HG03521 (cell line): ENCODE results near the gene LLGL2.
"Not testable (repeated sequence)": the region's sequence is repeated elsewhere in the genome, so short reads cannot be mapped to it uniquely, and the experiment has no call there.

ENCODE experiments used
- ATAC-seq: cut with Tn5 transposase; IDR thresholded peaks from one replicate; pipeline ENCODE4 v1.9.1; 2021; ENCODE audit warnings: mild to moderate bottlenecking, moderate library complexity; ENCODE audit not compliant: unreplicated experiment

LLGL2 gene, protein sequence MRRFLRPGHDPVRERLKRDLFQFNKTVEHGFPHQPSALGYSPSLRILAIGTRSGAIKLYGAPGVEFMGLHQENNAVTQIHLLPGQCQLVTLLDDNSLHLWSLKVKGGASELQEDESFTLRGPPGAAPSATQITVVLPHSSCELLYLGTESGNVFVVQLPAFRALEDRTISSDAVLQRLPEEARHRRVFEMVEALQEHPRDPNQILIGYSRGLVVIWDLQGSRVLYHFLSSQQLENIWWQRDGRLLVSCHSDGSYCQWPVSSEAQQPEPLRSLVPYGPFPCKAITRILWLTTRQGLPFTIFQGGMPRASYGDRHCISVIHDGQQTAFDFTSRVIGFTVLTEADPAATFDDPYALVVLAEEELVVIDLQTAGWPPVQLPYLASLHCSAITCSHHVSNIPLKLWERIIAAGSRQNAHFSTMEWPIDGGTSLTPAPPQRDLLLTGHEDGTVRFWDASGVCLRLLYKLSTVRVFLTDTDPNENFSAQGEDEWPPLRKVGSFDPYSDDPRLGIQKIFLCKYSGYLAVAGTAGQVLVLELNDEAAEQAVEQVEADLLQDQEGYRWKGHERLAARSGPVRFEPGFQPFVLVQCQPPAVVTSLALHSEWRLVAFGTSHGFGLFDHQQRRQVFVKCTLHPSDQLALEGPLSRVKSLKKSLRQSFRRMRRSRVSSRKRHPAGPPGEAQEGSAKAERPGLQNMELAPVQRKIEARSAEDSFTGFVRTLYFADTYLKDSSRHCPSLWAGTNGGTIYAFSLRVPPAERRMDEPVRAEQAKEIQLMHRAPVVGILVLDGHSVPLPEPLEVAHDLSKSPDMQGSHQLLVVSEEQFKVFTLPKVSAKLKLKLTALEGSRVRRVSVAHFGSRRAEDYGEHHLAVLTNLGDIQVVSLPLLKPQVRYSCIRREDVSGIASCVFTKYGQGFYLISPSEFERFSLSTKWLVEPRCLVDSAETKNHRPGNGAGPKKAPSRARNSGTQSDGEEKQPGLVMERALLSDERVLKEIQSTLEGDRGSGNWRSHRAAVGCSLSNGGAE

GRCh38 chr17:75524970-75525805, at the start of gene LLGL2:
TSS of gene LLGL2 (plus strand) at chr17:75525697. CDS start at chr17:75543427, 17,730 bp downstream.
- ATAC-seq: peak; percentile 71

DNA sequence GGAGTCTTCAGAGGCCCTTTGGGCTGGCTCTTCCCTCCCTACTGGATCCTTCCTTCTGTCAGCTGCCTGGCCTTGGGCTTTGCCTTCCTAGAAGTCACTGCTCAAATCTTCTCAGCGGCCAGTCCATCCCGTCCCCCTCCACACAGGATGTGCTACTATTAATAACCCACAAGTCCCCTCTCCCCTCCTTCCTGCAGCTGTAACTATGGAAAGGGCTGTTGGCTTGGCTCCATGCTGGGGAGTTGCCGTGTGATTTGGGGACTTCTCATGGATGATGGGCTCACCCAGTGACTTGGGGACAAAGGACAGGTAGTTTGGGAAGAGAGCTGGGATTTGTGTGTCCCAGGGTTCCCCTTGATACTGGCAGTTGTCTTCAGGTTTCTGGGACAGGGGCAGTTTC, 49.6 kb upstream of the LLGL2 start:
- ATAC-seq: no peak

GRCh38 chr17:75476271-75476671, 49.2 kb upstream of the LLGL2 start:
- ATAC-seq: no peak

DNA sequence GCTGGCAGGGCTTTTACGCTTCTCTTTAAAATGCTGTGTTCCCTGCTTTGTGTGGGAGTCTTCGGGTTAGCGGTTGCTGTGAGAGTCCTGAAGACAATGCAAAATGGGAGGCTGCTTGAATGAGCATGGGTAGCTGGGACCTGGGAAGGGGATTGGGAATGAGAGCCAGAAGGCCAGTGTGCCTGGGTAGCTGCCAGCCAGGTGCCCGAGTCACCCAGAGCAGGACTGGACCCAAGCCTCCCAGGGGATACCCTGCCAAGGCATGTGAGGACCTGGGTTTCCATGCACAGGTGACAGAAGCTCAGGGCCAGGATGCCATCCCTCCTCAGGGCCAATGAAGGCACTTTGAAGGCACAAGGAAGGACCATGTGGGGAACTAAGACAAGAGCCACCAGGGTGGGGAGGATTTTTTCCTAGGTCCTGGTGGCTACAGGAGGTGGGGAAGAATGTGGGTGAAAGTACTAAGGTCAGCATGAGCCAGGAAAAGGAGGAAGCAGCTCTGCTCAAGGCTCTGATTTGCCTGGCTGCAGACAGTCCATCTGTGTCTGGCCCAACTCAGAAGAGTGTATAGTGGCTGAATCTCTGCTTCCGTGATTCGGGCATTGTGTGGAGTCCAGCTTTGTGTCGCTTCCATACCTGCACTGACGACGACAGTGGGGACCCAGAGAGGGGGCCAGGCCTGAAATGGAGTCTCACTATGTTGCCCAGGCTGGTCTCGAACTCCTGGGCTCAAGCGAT, 48.6 kb upstream of the LLGL2 start:
- no peak for ATAC-seq

DNA sequence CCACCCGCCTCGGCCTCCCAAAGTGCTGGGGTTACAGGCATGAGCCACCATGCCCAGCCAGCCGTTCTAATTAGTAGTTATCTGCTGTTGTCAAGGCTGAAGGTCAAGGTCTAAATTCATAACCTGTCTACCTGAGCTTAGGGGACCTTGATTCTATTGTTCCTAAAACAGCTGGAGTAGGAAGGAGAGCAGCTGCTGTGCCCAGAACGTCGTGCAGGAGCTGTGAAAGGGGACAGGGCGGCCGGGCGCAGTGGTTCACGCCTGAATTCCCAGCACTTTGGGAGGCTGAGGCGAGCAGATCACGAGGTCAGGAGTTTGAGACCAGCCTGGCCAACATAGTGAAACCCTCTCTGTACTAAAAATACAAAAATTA, 48.0 kb upstream of the LLGL2 start:
- not testable (repeated sequence) for ATAC-seq

DNA sequence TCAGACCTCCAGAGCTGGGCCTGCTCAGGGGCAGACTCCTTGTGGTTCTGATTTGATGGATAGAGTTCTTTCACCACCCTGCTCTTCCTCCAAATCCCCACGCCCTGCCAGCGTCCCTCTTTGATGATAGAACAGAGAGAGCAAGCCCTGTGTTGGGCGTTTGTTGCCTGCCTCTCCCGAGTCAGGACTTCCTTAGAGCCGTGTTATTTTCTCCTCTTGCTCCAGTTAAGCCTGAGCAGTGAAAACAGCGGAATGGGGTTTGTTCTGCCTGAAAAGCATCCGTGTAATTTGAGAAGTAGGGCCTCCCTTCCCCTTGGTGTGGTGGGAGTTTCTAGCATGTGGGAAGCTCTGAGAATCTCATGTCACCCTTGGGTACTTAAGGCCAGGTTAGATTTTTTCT, 47.0 kb upstream of the LLGL2 start:
- no peak for ATAC-seq

GRCh38 chr17:75480281-75480680, 45.2 kb upstream of the LLGL2 start:
- no peak for ATAC-seq

GRCh38 chr17:75481194-75482068, 44.1 kb upstream of the LLGL2 start:
- no peak for ATAC-seq

GRCh38 chr17:75482098-75482942, 43.2 kb upstream of the LLGL2 start:
- ATAC-seq: no peak

DNA sequence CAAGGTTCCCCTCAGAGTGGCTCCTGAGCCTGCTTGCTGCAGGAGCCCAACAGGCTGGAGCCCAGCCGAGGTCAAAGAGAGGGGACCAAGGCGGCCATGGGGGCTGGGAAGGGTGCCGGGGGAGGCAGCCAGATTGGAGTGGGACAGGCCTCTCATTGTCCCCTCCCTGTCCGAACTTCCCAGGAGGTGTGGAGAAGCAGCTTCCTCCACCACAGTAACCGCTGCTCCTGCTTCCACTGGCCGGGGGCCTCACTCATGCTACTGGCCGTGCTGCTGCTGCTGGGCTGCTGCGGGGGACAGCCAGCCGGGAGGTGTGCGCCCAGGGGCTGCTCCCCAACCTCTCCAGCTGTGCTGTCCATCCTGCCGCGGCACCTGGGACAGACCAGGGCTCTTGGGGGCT, 39.8 kb upstream of the LLGL2 start:
- no peak for ATAC-seq

DNA sequence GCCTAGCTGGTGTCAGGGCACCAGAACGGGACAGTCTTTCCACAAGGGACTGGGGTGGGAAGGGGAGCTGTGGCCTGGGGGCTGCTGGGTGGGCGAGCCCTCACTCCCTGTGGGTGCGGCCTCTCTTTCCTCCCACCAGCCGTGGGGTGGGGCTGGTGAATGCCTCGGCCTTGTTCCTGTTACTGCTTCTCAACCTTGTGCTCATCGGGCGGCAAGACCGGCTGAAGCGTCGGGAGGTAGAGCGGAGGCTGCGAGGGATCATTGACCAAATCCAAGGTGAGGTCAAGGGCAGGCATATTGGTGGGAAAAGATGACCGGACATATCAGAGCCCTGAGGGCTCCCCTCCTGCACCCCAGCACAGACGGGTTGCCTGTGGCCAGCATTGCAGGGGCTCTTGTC, 39.3 kb upstream of the LLGL2 start:
- no peak for ATAC-seq

- no peak for ATAC-seq
Measured at GRCh38 chr17:75486951-75487350, 38.5 kb upstream of the LLGL2 start.

DNA sequence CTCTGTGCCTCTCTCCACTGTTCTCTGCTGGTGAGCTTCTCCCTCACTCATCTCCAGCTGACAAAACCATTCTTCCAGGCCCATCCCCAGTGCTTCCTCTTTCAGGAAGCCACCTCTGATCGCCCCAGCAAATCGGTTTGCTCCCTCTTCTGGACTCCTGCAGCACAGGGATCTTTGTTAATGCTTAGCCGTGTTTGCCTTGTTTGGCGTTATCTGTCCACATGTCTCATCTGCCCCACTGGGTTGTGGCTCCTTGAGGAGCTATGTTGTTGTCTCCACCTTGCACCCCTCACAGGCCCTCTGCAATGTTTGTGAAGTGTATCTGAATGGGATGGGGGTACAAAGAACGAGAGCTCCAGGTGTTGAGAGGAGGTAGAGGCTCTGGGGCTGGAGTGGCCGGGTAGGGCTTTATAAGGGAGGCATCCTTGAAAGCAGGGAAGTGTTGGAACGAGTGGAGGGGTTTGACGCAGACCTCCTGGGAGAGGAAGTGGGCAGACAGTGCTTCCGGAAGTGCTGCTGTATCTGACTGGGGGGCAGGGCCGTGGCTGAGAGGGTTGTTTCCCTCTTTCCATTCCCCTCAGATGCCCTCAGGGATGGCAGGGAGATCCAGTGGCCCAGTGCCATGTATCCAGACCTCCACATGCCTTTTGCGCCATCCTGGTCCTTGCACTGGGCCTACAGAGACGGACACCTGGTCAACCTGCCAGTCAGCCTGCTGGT, 38.0 kb upstream of the LLGL2 start:
- ATAC-seq: no peak

- no peak for ATAC-seq
Measured at GRCh38 chr17:75488693-75489510, 36.6 kb upstream of the LLGL2 start.

GRCh38 chr17:75489511-75489955, 36.0 kb upstream of the LLGL2 start:
- ATAC-seq: no peak

- no peak for ATAC-seq
Measured at GRCh38 chr17:75490173-75490743, 35.2 kb upstream of the LLGL2 start.
